ENCODE data around the gene USP47.

Gene USP47

DNA sequence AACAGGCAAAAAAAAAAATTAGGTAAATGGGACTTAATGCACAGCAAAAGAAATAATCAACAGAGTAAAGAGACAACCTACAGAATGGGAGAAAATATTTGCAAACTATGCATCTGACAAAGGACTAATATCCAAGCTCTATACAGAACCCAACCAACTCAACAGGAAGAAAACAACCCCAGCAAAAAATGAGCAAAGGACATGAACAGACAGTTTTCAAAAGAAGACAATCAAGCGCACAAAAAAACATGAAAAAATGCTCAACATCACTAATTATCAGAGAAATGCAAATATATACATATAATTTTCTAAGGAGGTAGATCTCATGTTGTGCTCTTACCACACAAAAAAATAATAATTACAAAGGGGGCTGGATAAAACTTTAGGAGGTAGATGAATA is 36.5 kb upstream of the USP47 start:
- Histone ChIP-seq H3K9me3 (ENCODE audit: control insufficient read depth, insufficient read depth, low read depth, low read length) (no peaks in the 10 kb centered on the region), H3K36me3 (ENCODE audit: control insufficient read depth in 2 of 2, insufficient read depth in 1 of 2, low read length in 2 of 2) (no peaks in the 10 kb centered on the region), H3K27ac (ENCODE audit: extremely low read depth, low read depth, low read length) (no peak overlapping the region), H3K4me1 (ENCODE audit: control insufficient read depth, insufficient read depth, low read length) (no peaks in the 10 kb centered on the region), H3K4me3 (ENCODE audit: low read depth, low read length) (no peak overlapping the region)
- POLR2A ChIA-PET, result no interaction called here
- no peak for TF ChIP-seq ZNF530 (tag by site-specific recombination; IDR thresholded peaks at IDR 0.05; ENCODE audit: low read depth)
- TF ChIP-seq ZNF112 (tag by site-specific recombination; IDR thresholded peaks at IDR 0.05), result no peak
- no peak for TF ChIP-seq KLF8 (tag by site-specific recombination; IDR thresholded peaks at IDR 0.05)
- no peak for TF ChIP-seq ZNF391 (tag by site-specific recombination; IDR thresholded peaks at IDR 0.05; ENCODE audit: borderline replicate concordance, low read depth)
- TF ChIP-seq SP3 (tag by site-specific recombination; IDR thresholded peaks at IDR 0.05), result no peak
- TF ChIP-seq HOXC10 (CRISPR knock-in tag; IDR thresholded peaks at IDR 0.05), result no peak
- TF ChIP-seq ZNF2 (tag by site-specific recombination; IDR thresholded peaks at IDR 0.05), result no peak
- CTCF ChIA-PET, result interaction anchor here (0.6 kb wide), 1 partner anchor 464 kb away, joined by 3 read pairs; no protein-coding TSS in a partner anchor

DNA sequence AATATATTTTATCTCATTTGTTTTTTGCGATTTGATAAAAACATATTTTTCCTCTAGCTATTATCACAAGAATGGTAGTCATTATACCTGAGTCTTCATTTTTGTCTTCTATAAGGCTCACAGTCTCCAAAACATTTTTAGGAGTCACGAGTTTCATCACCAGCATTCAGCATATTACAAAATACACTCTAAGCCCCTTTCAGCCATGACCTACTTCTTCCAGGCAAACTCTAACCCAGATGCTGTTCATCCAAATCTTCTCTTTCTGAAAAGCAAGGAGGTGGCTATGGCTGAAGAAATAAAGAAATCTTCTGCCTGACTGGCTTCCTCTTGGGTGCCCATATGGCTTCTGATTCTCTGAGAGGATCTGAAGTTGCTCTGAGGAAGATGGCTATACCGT is 35.7 kb upstream of the USP47 start:
- no peaks in the 10 kb centered on the region for H3K36me3 ChIP-seq (ENCODE audit: control insufficient read depth in 2 of 2, insufficient read depth in 1 of 2, low read length in 2 of 2)
- CTCF ChIA-PET, result interaction anchor here (0.7 to 2.3 kb wide), 2 partner anchors 7 to 447 kb away, joined by 3 to 7 read pairs; no protein-coding TSS in a partner anchor
- no peaks in the 10 kb centered on the region for H3K4me1 ChIP-seq (ENCODE audit: control insufficient read depth, insufficient read depth, low read length)
- TF ChIP-seq ZNF600 (tag by site-specific recombination; IDR thresholded peaks at IDR 0.05) (no peak), ZNF776 (tag by site-specific recombination; IDR thresholded peaks at IDR 0.05; ENCODE audit: borderline replicate concordance) (no peak), KLF7 (tag by site-specific recombination; IDR thresholded peaks at IDR 0.05; ENCODE audit: borderline replicate concordance) (no peak), ZNF341 (tag by site-specific recombination; IDR thresholded peaks at IDR 0.05; ENCODE audit: low read depth) (no peak), ZNF501 (tag by site-specific recombination; IDR thresholded peaks at IDR 0.05) (no peak), ZXDB (tag by site-specific recombination; IDR thresholded peaks at IDR 0.05) (no peak), ZNF23 (tag by site-specific recombination; IDR thresholded peaks at IDR 0.05; ENCODE audit: borderline replicate concordance) (no peak), SP3 (tag by site-specific recombination; IDR thresholded peaks at IDR 0.05) (no peak), ZNF677 (tag by site-specific recombination; IDR thresholded peaks at IDR 0.05) (no peak), ZEB2 (tag by site-specific recombination; IDR thresholded peaks at IDR 0.05) (no peak)
- TF ChIP-seq, protein P1, sequence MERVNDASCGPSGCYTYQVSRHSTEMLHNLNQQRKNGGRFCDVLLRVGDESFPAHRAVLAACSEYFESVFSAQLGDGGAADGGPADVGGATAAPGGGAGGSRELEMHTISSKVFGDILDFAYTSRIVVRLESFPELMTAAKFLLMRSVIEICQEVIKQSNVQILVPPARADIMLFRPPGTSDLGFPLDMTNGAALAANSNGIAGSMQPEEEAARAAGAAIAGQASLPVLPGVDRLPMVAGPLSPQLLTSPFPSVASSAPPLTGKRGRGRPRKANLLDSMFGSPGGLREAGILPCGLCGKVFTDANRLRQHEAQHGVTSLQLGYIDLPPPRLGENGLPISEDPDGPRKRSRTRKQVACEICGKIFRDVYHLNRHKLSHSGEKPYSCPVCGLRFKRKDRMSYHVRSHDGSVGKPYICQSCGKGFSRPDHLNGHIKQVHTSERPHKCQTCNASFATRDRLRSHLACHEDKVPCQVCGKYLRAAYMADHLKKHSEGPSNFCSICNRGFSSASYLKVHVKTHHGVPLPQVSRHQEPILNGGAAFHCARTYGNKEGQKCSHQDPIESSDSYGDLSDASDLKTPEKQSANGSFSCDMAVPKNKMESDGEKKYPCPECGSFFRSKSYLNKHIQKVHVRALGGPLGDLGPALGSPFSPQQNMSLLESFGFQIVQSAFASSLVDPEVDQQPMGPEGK (tag by site-specific recombination; IDR thresholded peaks at IDR 0.05), result no peak
- TF ChIP-seq, protein P2, sequence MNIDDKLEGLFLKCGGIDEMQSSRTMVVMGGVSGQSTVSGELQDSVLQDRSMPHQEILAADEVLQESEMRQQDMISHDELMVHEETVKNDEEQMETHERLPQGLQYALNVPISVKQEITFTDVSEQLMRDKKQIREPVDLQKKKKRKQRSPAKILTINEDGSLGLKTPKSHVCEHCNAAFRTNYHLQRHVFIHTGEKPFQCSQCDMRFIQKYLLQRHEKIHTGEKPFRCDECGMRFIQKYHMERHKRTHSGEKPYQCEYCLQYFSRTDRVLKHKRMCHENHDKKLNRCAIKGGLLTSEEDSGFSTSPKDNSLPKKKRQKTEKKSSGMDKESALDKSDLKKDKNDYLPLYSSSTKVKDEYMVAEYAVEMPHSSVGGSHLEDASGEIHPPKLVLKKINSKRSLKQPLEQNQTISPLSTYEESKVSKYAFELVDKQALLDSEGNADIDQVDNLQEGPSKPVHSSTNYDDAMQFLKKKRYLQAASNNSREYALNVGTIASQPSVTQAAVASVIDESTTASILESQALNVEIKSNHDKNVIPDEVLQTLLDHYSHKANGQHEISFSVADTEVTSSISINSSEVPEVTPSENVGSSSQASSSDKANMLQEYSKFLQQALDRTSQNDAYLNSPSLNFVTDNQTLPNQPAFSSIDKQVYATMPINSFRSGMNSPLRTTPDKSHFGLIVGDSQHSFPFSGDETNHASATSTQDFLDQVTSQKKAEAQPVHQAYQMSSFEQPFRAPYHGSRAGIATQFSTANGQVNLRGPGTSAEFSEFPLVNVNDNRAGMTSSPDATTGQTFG (tag by site-specific recombination; IDR thresholded peaks at IDR 0.05; ENCODE audit: borderline replicate concordance), result no peak
- TF ChIP-seq, protein P3, sequence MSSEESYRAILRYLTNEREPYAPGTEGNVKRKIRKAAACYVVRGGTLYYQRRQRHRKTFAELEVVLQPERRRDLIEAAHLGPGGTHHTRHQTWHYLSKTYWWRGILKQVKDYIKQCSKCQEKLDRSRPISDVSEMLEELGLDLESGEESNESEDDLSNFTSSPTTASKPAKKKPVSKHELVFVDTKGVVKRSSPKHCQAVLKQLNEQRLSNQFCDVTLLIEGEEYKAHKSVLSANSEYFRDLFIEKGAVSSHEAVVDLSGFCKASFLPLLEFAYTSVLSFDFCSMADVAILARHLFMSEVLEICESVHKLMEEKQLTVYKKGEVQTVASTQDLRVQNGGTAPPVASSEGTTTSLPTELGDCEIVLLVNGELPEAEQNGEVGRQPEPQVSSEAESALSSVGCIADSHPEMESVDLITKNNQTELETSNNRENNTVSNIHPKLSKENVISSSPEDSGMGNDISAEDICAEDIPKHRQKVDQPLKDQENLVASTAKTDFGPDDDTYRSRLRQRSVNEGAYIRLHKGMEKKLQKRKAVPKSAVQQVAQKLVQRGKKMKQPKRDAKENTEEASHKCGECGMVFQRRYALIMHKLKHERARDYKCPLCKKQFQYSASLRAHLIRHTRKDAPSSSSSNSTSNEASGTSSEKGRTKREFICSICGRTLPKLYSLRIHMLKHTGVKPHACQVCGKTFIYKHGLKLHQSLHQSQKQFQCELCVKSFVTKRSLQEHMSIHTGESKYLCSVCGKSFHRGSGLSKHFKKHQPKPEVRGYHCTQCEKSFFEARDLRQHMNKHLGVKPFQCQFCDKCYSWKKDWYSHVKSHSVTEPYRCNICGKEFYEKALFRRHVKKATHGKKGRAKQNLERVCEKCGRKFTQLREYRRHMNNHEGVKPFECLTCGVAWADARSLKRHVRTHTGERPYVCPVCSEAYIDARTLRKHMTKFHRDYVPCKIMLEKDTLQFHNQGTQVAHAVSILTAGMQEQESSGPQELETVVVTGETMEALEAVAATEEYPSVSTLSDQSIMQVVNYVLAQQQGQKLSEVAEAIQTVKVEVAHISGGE (tag by site-specific recombination; conservative IDR thresholded peaks at IDR 0.05; ENCODE audit: low read depth), result no peak
- no peaks in the 10 kb centered on the region for H3K9me3 ChIP-seq (ENCODE audit: control insufficient read depth, insufficient read depth, low read depth, low read length)
- H3K27ac ChIP-seq (ENCODE audit: extremely low read depth, low read depth, low read length), result no peak overlapping the region
- POLR2A ChIA-PET, result no interaction called here
- H3K4me3 ChIP-seq (ENCODE audit: low read depth, low read length), result no peak overlapping the region

Measured in HEK293 (cell line).